Hematopoietic multipotent progenitor cell treated with erythropoietin and hydrocortisone succinate and interleukin-3 and kit ligand, for 6 days (in vitro differentiated cells): Measurements from ENCODE around the gene ZRANB1.

Experiments
- DNase-seq: peaks from one replicate; pipeline ENCODE4 v3.0.0-alpha.2; 2015

ZRANB1 gene

DNA sequence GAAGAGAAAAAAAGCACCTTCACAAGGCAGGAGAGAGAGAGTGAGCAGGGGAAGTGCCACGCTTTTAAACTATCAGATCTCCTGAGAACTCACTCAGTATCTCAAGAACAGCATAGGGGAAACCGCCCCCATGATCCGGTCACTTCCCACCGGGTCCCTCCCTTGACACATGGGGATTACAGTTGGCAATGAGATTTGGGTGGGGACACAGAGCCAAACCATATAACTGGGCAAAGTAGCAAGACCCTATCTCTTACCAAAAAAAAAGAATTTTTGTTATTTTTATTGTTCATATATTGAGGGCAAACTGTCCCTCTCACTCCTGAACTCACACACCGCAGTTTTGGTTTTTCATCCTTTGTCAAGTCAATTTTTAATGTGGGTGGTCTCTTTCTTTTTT lies 18.2 kb upstream of the ZRANB1 start:
- DNase-seq, result no peak

DNA sequence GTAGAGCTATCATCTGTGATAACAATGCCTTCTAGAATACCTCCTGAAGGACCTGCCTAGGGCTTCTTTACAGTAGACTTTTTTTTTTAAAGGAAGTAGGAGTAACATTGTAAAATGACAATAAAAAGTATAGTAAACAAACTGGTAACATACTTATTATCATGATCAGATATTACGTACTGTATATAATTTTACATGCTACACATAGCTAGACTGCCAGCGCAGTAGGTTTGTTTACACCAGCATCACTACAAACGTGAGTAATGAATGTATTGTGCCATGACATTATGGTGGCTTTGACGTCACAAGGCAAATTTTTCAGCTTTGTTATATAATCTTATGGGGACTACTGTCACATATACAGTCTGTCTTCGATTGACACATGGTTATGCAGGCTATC lies 15.4 kb upstream of the ZRANB1 start:
- DNase-seq, result no peak

DNA sequence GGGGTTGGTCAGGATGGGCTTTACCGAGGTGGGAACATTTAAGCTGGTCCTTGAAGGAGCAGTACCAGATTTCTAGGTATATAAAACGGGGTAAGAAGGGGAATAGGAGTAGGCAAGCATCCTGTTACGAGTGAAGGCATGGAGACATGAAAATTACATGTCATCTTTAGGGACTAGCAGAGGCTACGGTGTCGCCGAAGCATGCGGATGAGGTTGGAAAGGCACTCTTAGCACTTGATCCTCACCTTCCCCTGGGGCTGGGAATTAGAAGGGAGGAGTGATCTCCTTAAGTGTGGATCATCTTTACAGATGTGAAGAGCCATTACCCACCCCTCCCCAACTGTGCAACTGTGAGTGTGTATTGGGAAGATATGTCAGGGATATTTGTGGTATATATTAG lies 13.8 kb upstream of the ZRANB1 start:
- DNase-seq, result no peak

- DNase-seq, result no peak
Measured at GRCh38 chr10:124928545-124928944, 13.4 kb upstream of the ZRANB1 start.

GRCh38 chr10:124935946-124936345 lies 6.0 kb upstream of the ZRANB1 start:
- DNase-seq, result no peak

- DNase-seq, result no peak
Measured at GRCh38 chr10:124936813-124937212, 5.1 kb upstream of the ZRANB1 start.

- no peak for DNase-seq
Measured at GRCh38 chr10:124939290-124939689, 2.6 kb upstream of the ZRANB1 start.

- no peak for DNase-seq
Measured at GRCh38 chr10:124942317-124943169, 620 bp downstream of the ZRANB1 start.

- DNase-seq, result no peak
Measured at GRCh38 chr10:124943301-124944092, 1.6 kb downstream of the ZRANB1 start.

DNA sequence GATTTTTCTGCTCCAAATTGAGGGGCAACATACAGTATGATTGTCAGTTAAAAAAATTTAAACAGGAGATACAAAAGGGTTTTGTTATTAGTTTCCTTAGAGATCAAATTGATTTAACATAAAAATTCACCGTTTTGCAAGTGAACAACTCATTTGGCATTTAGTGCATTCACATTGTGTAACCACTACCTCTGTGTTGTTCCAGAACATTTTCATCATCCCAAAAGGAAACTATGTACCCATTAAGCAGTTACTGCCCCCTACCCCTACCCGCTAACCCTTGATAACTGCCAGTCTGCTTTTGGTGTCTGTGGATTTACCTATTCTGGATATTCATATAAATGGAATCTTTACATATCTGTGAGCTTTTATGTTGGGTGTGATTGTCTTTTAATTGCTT lies 3.1 kb downstream of the ZRANB1 start:
- no peak for DNase-seq

DNA sequence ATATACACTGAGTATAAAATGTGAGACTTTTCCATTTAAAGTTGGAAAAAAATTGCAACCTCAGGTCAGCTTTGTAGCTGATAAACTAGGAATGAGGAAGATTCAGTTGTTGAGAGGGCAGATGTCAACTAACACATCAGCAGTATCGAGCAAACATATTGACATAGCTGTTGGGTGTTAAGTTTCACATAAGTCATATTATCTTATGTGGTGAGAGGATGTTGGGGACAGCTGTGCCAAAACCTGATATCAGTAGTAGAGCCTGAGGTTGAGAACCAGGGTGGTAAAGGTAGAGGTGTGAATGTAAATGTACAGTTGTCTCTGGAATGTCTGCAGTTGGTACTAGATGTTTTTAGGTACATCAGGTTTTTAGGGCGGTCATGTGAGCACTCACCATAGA lies 5.0 kb downstream of the ZRANB1 start:
- peak; percentile 31 for DNase-seq

DNA sequence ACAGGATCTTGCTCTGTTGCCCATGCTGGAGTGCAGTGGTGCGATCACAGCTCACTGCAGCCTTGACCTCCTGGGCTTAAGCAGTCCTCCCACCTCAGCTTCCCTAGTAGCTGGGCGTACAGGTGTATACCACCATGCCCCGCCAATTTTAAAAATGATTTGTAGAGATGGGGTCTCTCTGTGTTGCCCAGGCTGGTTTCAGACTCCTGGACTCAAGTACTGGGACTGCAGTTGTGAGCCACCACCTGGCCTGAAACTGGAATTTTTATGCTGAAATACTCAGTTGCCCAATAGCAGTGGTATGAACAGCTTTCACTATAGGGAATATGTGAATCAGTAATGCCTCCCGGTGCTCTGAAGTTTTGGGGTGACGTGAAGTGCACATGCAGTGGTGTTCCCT lies 7.6 kb downstream of the ZRANB1 start:
- DNase-seq, result no peak

- no peak for DNase-seq
Measured at GRCh38 chr10:124952123-124952522, 10.2 kb downstream of the ZRANB1 start.

- no peak for DNase-seq
Measured at GRCh38 chr10:124953421-124953820, 11.5 kb downstream of the ZRANB1 start.

GRCh38 chr10:124955243-124955642 lies 13.3 kb downstream of the ZRANB1 start:
- DNase-seq, result no peak

DNA sequence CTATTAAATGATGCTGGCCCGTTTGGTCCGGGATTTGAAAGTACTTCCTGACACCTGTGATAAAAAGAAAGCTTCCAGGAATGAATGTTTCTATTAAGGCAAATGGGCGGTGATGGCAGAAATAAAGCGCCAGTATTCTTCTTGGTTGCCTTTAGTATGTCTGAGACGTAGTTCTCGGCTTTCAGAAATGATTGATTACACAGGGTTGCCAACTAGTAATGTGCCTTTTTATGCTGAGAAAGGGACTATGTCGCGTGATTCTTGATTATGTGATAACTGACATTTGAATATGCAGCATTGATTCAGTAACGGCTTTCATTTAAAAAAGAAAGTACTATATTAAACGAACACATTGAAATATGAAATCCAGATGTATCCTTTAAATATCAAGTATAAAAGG lies 13.9 kb downstream of the ZRANB1 start:
- no peak for DNase-seq

- no peak for DNase-seq
Measured at GRCh38 chr10:124956764-124957163, 14.8 kb downstream of the ZRANB1 start.

DNA sequence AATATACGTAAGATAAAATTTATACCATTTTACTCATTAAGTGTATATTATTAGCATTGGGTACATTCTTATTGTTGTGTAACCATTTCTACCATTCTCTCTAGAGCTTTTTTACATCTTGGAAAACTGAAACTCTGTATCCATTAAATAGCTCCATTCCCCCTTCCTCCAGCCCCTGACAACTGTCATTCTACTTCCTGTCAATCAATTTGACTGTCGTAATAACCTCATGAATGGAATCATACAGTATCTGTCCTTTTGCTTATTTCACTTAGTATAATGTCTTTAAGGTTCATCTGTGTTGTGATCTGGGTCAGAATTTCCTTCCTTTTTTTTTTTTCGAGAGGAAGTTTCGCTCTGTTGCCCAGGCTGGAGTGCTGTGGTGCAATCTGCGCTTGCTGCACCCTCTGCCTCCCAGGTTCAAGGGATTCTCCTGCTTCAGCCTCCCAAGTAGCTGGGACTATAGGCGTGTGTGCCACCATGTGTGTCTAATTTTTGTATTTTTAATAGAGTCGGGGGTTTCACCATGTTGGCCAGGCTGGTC lies 15.6 kb downstream of the ZRANB1 start:
- peak; percentile 21 for DNase-seq

DNA sequence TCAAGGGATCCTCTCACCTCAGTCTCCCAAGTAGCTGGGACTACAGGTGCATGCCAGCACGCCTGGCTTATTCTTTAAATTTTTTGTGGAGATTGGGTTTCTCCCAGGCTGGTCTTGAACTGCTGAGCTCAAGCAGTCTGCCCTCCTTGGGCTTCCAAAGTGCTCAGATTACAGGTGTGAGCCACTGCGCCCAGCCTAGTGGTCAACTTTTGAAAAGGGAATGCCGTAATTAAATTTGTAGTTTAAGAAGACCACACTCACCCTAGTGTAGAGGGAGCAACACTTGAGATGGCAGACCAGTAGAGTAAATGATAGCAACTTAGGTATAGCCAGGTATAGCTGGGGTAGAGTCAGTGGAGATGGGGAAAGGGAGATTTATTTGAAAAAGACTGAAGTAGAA lies 17.6 kb downstream of the ZRANB1 start:
- no peak for DNase-seq

- no peak for DNase-seq
Measured at GRCh38 chr10:124961248-124961570, 19.3 kb downstream of the ZRANB1 start.

- no peak for DNase-seq
Measured at GRCh38 chr10:124962421-124962820, 20.5 kb downstream of the ZRANB1 start.

DNA sequence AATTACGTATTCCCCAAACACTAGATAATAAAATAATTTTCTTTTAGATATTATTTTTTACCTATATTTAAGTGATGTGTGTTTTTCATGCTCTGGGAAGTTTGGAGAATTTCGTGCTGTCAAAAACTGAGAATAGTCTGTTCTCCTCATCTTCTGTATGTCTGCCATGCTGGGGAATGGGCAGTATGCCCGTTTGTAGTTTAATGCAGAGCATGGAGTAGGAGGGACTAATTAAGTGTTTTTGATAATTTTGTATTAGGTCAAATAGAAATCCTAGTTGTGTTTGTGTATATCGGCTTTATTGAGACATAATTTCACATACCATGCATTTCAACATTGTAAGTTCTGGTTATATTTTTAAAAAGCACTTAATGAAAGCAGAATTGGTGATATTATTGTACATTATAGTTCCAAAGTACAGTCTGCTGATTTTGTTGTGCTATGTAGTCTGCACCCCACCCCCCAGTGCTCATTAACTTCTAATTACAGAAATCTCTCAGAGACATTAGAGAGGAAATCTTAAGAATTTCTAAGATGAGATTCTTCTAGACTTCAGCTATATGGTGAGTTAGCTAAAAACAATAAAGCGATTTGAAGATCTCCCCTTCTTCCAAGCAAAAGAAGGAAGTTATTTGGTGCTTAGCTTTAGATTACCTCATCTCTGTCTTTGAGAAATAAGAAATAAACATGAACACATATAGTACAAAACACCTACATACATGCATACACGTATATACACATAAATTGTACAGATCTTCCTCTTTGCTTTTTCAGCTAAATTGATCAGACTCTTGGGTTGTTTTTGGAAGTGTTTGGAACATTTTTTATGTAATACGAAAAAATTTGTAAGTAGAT lies 22.2 kb downstream of the ZRANB1 start:
- DNase-seq, result no peak

- no peak for DNase-seq
Measured at GRCh38 chr10:124966008-124966407, 24.1 kb downstream of the ZRANB1 start.
